LNCaP clone FGC (cell line): ENCODE measurements around the gene TMEM132C.

Source experiments
- DNase-seq: peaks from one replicate; pipeline ENCODE4 v3.0.0-alpha.2; 2011; ENCODE audit warnings: low read depth
- H3K4me3 ChIP-seq: 2 replicates; pipeline ENCODE4 v1.5.1; 2011; ENCODE audit warnings: mild to moderate bottlenecking, low read depth, low read length, control low read depth
- TF ChIP-seq, protein P1 (sequence below): IDR thresholded peaks from 2 replicates; pipeline ENCODE4 v1.5.1; 2012; ENCODE audit warnings: mild to moderate bottlenecking; ENCODE audit not compliant: control insufficient read depth, insufficient read depth; ENCODE audit errors: extremely low read depth

The TMEM132C gene

DNA sequence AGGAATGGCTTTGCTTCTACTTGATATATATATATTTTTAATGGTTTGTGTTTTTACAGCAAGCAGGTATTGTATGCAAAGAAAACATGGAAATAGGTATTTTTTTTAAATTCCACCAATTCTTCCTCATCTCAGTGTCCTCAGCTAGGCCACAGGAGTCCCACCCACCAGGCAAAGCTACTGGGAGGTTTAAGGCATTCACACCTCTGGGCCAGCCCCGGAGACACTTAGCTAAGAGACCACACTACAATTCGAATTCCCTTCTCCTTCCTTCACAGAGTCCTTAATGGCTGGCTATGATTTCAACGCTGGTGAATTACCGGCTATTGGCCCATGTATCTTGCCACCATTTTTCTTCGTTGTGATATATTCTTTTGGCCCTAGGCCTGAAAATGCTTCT is 485.4 kb downstream of the TMEM132C start:
- no peak for DNase-seq
- TF ChIP-seq, protein P1, sequence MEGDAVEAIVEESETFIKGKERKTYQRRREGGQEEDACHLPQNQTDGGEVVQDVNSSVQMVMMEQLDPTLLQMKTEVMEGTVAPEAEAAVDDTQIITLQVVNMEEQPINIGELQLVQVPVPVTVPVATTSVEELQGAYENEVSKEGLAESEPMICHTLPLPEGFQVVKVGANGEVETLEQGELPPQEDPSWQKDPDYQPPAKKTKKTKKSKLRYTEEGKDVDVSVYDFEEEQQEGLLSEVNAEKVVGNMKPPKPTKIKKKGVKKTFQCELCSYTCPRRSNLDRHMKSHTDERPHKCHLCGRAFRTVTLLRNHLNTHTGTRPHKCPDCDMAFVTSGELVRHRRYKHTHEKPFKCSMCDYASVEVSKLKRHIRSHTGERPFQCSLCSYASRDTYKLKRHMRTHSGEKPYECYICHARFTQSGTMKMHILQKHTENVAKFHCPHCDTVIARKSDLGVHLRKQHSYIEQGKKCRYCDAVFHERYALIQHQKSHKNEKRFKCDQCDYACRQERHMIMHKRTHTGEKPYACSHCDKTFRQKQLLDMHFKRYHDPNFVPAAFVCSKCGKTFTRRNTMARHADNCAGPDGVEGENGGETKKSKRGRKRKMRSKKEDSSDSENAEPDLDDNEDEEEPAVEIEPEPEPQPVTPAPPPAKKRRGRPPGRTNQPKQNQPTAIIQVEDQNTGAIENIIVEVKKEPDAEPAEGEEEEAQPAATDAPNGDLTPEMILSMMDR, result no peak

DNA sequence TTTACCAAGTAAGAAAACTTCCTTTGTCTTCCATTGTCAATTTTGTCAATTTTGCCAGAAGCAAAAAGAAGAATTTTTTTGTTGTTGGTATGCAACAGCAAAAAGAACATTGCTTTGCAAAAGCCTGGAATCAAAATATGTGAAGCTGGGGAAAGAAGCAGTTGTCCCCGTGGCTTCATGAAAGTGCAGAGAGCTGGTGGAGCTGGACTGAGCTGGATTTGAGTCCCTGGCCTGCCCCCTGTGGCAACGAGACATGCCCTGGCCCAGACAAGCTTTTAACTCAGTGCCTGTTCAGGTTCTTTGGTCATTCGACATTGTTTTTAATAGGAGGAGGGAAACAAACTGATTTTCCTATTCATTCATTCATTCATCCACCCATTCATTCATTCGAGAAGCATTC is 486.5 kb downstream of the TMEM132C start:
- TF ChIP-seq, protein P1, result no peak
- DNase-seq, result no peak
- H3K4me3 ChIP-seq, result no peak overlapping the region

More for the DNA sequence above, 485.4 kb downstream of the TMEM132C start:
- H3K4me3 ChIP-seq, result no peak overlapping the region

DNA sequence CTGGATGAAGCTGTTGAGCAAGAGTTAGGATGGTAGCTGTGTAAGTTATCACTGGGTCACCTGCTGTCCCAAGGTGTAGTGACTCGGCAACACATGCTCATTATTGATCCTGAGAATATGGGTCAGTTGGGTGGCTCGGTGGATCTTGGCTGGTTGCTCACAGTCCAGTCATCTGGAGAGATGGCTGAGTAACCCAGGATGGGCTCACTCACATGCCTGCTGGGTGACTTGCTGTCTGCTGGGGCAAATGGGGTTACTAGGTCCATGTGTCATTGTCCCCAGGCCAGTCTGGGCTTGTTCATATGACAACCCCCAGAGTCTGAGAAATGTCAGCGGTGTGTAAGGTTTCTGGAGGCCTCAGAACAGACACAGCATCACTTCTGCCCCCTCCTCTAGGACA is 487.3 kb downstream of the TMEM132C start:
- H3K4me3 ChIP-seq, result no peak overlapping the region
- DNase-seq, result no peak
- TF ChIP-seq, protein P1, result no peak

DNA sequence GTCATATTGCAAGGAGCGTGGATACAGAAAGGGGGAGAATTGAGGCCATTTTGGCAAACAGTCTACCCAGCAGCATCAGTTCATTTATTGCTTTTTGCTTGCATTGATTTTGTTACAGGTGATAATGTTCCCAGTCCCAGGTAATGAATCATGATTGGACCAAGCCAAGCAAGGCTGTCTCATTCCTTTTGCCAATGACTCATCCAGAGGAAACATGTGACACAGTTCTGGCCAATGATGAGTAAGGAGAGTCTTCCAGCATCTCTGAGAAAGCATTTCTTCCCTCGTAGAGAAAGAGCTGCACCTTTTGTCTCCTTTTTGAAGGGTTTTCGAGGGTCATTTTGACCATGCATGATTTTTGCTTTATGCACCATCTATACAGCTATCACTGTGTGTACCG is 488.6 kb downstream of the TMEM132C start:
- TF ChIP-seq, protein P1, result no peak
- H3K4me3 ChIP-seq, result no peak overlapping the region
- DNase-seq, result no peak
